Glutamatergic neuron (in vitro differentiated cells): ENCODE results near the gene CCL22. TPM values are rescaled to one million over a fixed set of nuclear protein-coding genes. Genes with fewer than 3 reads are reported as not detected.

Experiments used
- DNase-seq: peaks from one replicate; pipeline ENCODE4 v3.0.0; 2022
- H3K27ac Mint-ChIP-seq: one replicate; pipeline ENCODE4 v1.8.0; 2020; ENCODE audit warnings: mild to moderate bottlenecking, mixed read lengths, inconsistent platforms; ENCODE audit not compliant: unreplicated experiment
- H3K27me3 Mint-ChIP-seq: one replicate; pipeline ENCODE4 v1.8.0; 2020; ENCODE audit warnings: mild to moderate bottlenecking, moderate library complexity, mixed read lengths, inconsistent platforms; ENCODE audit not compliant: unreplicated experiment
- H3K36me3 Mint-ChIP-seq: one replicate; pipeline ENCODE4 v1.8.0; 2020; ENCODE audit warnings: mild to moderate bottlenecking, mixed read lengths, inconsistent platforms; ENCODE audit not compliant: unreplicated experiment
- H3K4me1 Mint-ChIP-seq: one replicate; pipeline ENCODE4 v1.8.0; 2020; ENCODE audit warnings: mild to moderate bottlenecking, low read depth, mixed read lengths, inconsistent platforms; ENCODE audit not compliant: unreplicated experiment
- H3K4me3 Mint-ChIP-seq: one replicate; pipeline ENCODE4 v1.8.0; 2020; ENCODE audit warnings: mild to moderate bottlenecking, mixed read lengths, inconsistent platforms; ENCODE audit not compliant: unreplicated experiment
- H3K9me3 Mint-ChIP-seq: one replicate; pipeline ENCODE4 v1.8.0; 2020; ENCODE audit warnings: mild to moderate bottlenecking, moderate library complexity, mixed read lengths, inconsistent platforms; ENCODE audit not compliant: unreplicated experiment
- CTCF ChIP-seq: fragments of 200-600 bp; sonication (generic); IDR thresholded peaks from one replicate; pipeline ENCODE4 v1.5.0; 2021; ENCODE audit not compliant: partially characterized antibody, unreplicated experiment
- total RNA-seq: library from RNA; stranded (reverse); fragmentation: NEBNext Ultra II Directional; extraction: Animal tissue kit (Norgen Biotek cat#: 25700); gene quantifications from one replicate; pipeline ENCODE4 v1.2.1, GENCODE V29; 2021; ENCODE audit not compliant: unreplicated experiment

The CCL22 gene
- total RNA-seq, 1 donor from 2014 or later: not detected

GRCh38 chr16:57386381-57386951 lies 27.9 kb downstream of the CCL22 start:
- Mint-ChIP-seq H3K27me3 (peaks cover 1% of the 10 kb centered on the region), H3K9me3 (peaks cover 2% of the 10 kb centered on the region), H3K27ac (no peak overlapping the region), H3K36me3 (no peaks in the 10 kb centered on the region), H3K4me1 (no peaks in the 10 kb centered on the region), H3K4me3 (no peak overlapping the region)
- DNase-seq: no peak
- no peak for TF ChIP-seq CTCF

- Mint-ChIP-seq H3K4me1 (no peaks in the 10 kb centered on the region), H3K27me3 (peaks cover 1% of the 10 kb centered on the region), H3K9me3 (peaks cover 5% of the 10 kb centered on the region), H3K4me3 (no peak overlapping the region), H3K27ac (no peak overlapping the region), H3K36me3 (no peaks in the 10 kb centered on the region)
- no peak for TF ChIP-seq CTCF
- no peak for DNase-seq
Observed at GRCh38 chr16:57387598-57388354, 29.2 kb downstream of the CCL22 start.

GRCh38 chr16:57388359-57389086 lies 29.9 kb downstream of the CCL22 start:
- H3K36me3 Mint-ChIP-seq: no peaks in the 10 kb centered on the region
- H3K27ac Mint-ChIP-seq: no peak overlapping the region
- no peak for DNase-seq
- H3K9me3 Mint-ChIP-seq: peaks cover 5% of the 10 kb centered on the region
- no peak for TF ChIP-seq CTCF
- peaks cover 1% of the 10 kb centered on the region for H3K27me3 Mint-ChIP-seq
- H3K4me1 Mint-ChIP-seq: no peaks in the 10 kb centered on the region
- no peak overlapping the region for H3K4me3 Mint-ChIP-seq

GRCh38 chr16:57389087-57389468 lies 30.5 kb downstream of the CCL22 start:
- no peak for DNase-seq
- Mint-ChIP-seq H3K9me3 (peaks cover 5% of the 10 kb centered on the region), H3K36me3 (no peaks in the 10 kb centered on the region), H3K4me1 (no peaks in the 10 kb centered on the region), H3K4me3 (no peak overlapping the region), H3K27me3 (peaks cover under 1% of the 10 kb centered on the region), H3K27ac (no peak overlapping the region)
- TF ChIP-seq CTCF: no peak
